Measurements from ENCODE around the gene USP6NL.

- TF ChIP-seq, protein P1, sequence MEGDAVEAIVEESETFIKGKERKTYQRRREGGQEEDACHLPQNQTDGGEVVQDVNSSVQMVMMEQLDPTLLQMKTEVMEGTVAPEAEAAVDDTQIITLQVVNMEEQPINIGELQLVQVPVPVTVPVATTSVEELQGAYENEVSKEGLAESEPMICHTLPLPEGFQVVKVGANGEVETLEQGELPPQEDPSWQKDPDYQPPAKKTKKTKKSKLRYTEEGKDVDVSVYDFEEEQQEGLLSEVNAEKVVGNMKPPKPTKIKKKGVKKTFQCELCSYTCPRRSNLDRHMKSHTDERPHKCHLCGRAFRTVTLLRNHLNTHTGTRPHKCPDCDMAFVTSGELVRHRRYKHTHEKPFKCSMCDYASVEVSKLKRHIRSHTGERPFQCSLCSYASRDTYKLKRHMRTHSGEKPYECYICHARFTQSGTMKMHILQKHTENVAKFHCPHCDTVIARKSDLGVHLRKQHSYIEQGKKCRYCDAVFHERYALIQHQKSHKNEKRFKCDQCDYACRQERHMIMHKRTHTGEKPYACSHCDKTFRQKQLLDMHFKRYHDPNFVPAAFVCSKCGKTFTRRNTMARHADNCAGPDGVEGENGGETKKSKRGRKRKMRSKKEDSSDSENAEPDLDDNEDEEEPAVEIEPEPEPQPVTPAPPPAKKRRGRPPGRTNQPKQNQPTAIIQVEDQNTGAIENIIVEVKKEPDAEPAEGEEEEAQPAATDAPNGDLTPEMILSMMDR (conservative IDR thresholded peaks at IDR 0.05; ENCODE audit: low read length) = no peak
- TF ChIP-seq EZH2phosphoT487 (IDR thresholded peaks at IDR 0.05; ENCODE audit: borderline replicate concordance) = no peak
Measured at GRCh38 chr10:11499425-11500071, 111.9 kb downstream of the USP6NL start.
